Measurements from ENCODE around the gene WSCD1.

The WSCD1 gene

GRCh38 chr17:6069539-6070429, at the start of gene WSCD1:
TSS of gene WSCD1 (plus strand) at chr17:6070379. CDS start at chr17:6080659, 10,280 bp downstream.
- DNase-seq (ENCODE audit: low read depth), result no peak

- no peak for DNase-seq (ENCODE audit: low read depth)
These were observed 49.2 kb upstream of the WSCD1 start for GRCh38 chr17:6021011-6021400.

GRCh38 chr17:6021627-6022026, 48.6 kb upstream of the WSCD1 start:
- DNase-seq (ENCODE audit: low read depth), result no peak

GRCh38 chr17:6023036-6023831, 46.9 kb upstream of the WSCD1 start:
- DNase-seq (ENCODE audit: low read depth), result no peak

GRCh38 chr17:6024576-6024975, 45.6 kb upstream of the WSCD1 start:
- no peak for DNase-seq (ENCODE audit: low read depth)

GRCh38 chr17:6027342-6028024, 42.7 kb upstream of the WSCD1 start:
- no peak for DNase-seq (ENCODE audit: low read depth)

- no peak for DNase-seq (ENCODE audit: low read depth)
These were observed 41.9 kb upstream of the WSCD1 start for GRCh38 chr17:6028294-6028693.

GRCh38 chr17:6035801-6036394, 34.3 kb upstream of the WSCD1 start:
- DNase-seq (ENCODE audit: low read depth), result no peak

- DNase-seq (ENCODE audit: low read depth), result no peak
These were observed 29.7 kb upstream of the WSCD1 start for GRCh38 chr17:6040504-6040903.

GRCh38 chr17:6041246-6041645, 28.9 kb upstream of the WSCD1 start:
- DNase-seq (ENCODE audit: low read depth), result no peak

- DNase-seq (ENCODE audit: low read depth), result no peak
These were observed 26.8 kb upstream of the WSCD1 start for GRCh38 chr17:6043405-6043804.

GRCh38 chr17:6044261-6044660, 25.9 kb upstream of the WSCD1 start:
- no peak for DNase-seq (ENCODE audit: low read depth)

- DNase-seq (ENCODE audit: low read depth), result no peak
These were observed 24.4 kb upstream of the WSCD1 start for GRCh38 chr17:6045621-6046357.

GRCh38 chr17:6046431-6046830, 23.7 kb upstream of the WSCD1 start:
- no peak for DNase-seq (ENCODE audit: low read depth)

GRCh38 chr17:6046931-6047330, 23.2 kb upstream of the WSCD1 start:
- no peak for DNase-seq (ENCODE audit: low read depth)

GRCh38 chr17:6047966-6048365, 22.2 kb upstream of the WSCD1 start:
- DNase-seq (ENCODE audit: low read depth), result no peak

- no peak for DNase-seq (ENCODE audit: low read depth)
These were observed 21.7 kb upstream of the WSCD1 start for GRCh38 chr17:6048486-6048885.

GRCh38 chr17:6052926-6053325, 17.3 kb upstream of the WSCD1 start:
- no peak for DNase-seq (ENCODE audit: low read depth)

GRCh38 chr17:6054372-6054771, 15.8 kb upstream of the WSCD1 start:
- DNase-seq (ENCODE audit: low read depth), result no peak

- DNase-seq (ENCODE audit: low read depth), result no peak
These were observed 14.1 kb upstream of the WSCD1 start for GRCh38 chr17:6056104-6056503.

GRCh38 chr17:6057562-6057961, 12.6 kb upstream of the WSCD1 start:
- DNase-seq (ENCODE audit: low read depth), result no peak

Data from HS-27A (cell line).